Stimulated activated CD4-positive, alpha-beta T cell treated with anti-CD3 and anti-CD28 coated beads, Interleukin-15, amount 100 ng/mL, for 48 hours (primary cell): ENCODE measurements around the gene CMTM7.

Experiments used
- DNase-seq, 2 donors: peaks; one replicate each; pipeline ENCODE4 v3.0.0-alpha.2; 2020; ENCODE audit warnings: low read depth in 2 of 2

CMTM7 gene

GRCh38 chr3:32413845-32414521 is 22.3 kb downstream of the CMTM7 start:
- DNase-seq, result no peak

- DNase-seq, result no peak
These were observed 23.0 kb downstream of the CMTM7 start for GRCh38 chr3:32414522-32415202.

- DNase-seq, result no peak
These were observed 28.1 kb downstream of the CMTM7 start for GRCh38 chr3:32419742-32420125.

GRCh38 chr3:32420126-32421038 is 28.7 kb downstream of the CMTM7 start:
- no peak for DNase-seq

- no peak for DNase-seq
These were observed 29.5 kb downstream of the CMTM7 start for GRCh38 chr3:32421185-32421584.

- DNase-seq, result no peak
These were observed 30.6 kb downstream of the CMTM7 start for GRCh38 chr3:32421991-32422859.

- no peak for DNase-seq
These were observed 31.3 kb downstream of the CMTM7 start for GRCh38 chr3:32422943-32423342.

GRCh38 chr3:32423534-32423933 is 31.9 kb downstream of the CMTM7 start:
- no peak for DNase-seq

- DNase-seq, result no peak
These were observed 32.4 kb downstream of the CMTM7 start for GRCh38 chr3:32423956-32424557.

- no peak for DNase-seq
These were observed 33.1 kb downstream of the CMTM7 start for GRCh38 chr3:32424581-32425250.

- DNase-seq, result no peak
These were observed 36.7 kb downstream of the CMTM7 start for GRCh38 chr3:32428092-32429068.

GRCh38 chr3:32430900-32431299 is 39.2 kb downstream of the CMTM7 start:
- no peak for DNase-seq

GRCh38 chr3:32431481-32431880 is 39.8 kb downstream of the CMTM7 start:
- DNase-seq, result no peak

- no peak for DNase-seq
These were observed 40.5 kb downstream of the CMTM7 start for GRCh38 chr3:32432045-32432710.

- no peak for DNase-seq
These were observed 41.3 kb downstream of the CMTM7 start for GRCh38 chr3:32432711-32433530.

GRCh38 chr3:32434206-32434605 is 42.6 kb downstream of the CMTM7 start:
- no peak for DNase-seq

- DNase-seq, result no peak
These were observed 44.5 kb downstream of the CMTM7 start for GRCh38 chr3:32435911-32436815.
